Glutamatergic neuron (in vitro differentiated cells): ENCODE data around the gene RPL37A. TPM values are rescaled to one million over a fixed set of nuclear protein-coding genes. Genes with fewer than 3 reads are reported as not detected.
A peak's percentile ranks its signal among the peaks of the same experiment; 100 is the strongest.
"Not testable (repeated sequence)": the region's sequence is repeated elsewhere in the genome, so short reads cannot be mapped to it uniquely, and the experiment has no call there.

Experiments
- DNase-seq: peaks from one replicate; pipeline ENCODE4 v3.0.0; 2022
- H3K27ac Mint-ChIP-seq: one replicate; pipeline ENCODE4 v1.8.0; 2020; ENCODE audit warnings: mild to moderate bottlenecking, mixed read lengths, inconsistent platforms; ENCODE audit not compliant: unreplicated experiment
- H3K27me3 Mint-ChIP-seq: one replicate; pipeline ENCODE4 v1.8.0; 2020; ENCODE audit warnings: mild to moderate bottlenecking, moderate library complexity, mixed read lengths, inconsistent platforms; ENCODE audit not compliant: unreplicated experiment
- H3K36me3 Mint-ChIP-seq: one replicate; pipeline ENCODE4 v1.8.0; 2020; ENCODE audit warnings: mild to moderate bottlenecking, mixed read lengths, inconsistent platforms; ENCODE audit not compliant: unreplicated experiment
- H3K4me1 Mint-ChIP-seq: one replicate; pipeline ENCODE4 v1.8.0; 2020; ENCODE audit warnings: mild to moderate bottlenecking, low read depth, mixed read lengths, inconsistent platforms; ENCODE audit not compliant: unreplicated experiment
- H3K4me3 Mint-ChIP-seq: one replicate; pipeline ENCODE4 v1.8.0; 2020; ENCODE audit warnings: mild to moderate bottlenecking, mixed read lengths, inconsistent platforms; ENCODE audit not compliant: unreplicated experiment
- H3K9me3 Mint-ChIP-seq: one replicate; pipeline ENCODE4 v1.8.0; 2020; ENCODE audit warnings: mild to moderate bottlenecking, moderate library complexity, mixed read lengths, inconsistent platforms; ENCODE audit not compliant: unreplicated experiment
- CTCF ChIP-seq: fragments of 200-600 bp; sonication (generic); IDR thresholded peaks from one replicate; pipeline ENCODE4 v1.5.0; 2021; ENCODE audit not compliant: partially characterized antibody, unreplicated experiment
- total RNA-seq: library from RNA; stranded (reverse); fragmentation: NEBNext Ultra II Directional; extraction: Animal tissue kit (Norgen Biotek cat#: 25700); gene quantifications from one replicate; pipeline ENCODE4 v1.2.1, GENCODE V29; 2021; ENCODE audit not compliant: unreplicated experiment

RPL37A gene
- total RNA-seq, 1 donor from 2014 or later: 1,757 TPM

GRCh38 chr2:216516730-216517350 lies 18.2 kb downstream of the RPL37A start:
- no peaks in the 10 kb centered on the region for H3K4me1 Mint-ChIP-seq

GRCh38 chr2:216517447-216518225 lies 19.0 kb downstream of the RPL37A start:
- DNase-seq: no peak
- Mint-ChIP-seq H3K9me3 (no peaks in the 10 kb centered on the region), H3K4me1 (no peaks in the 10 kb centered on the region), H3K4me3 (no peak overlapping the region), H3K27me3 (peaks cover 3% of the 10 kb centered on the region), H3K27ac (no peak overlapping the region), H3K36me3 (no peaks in the 10 kb centered on the region)
- no peak for TF ChIP-seq CTCF

More at GRCh38 chr2:216516730-216517350, 18.2 kb downstream of the RPL37A start:
- no peak overlapping the region for H3K4me3 Mint-ChIP-seq
- no peak for DNase-seq
- peak; percentile 77 for TF ChIP-seq CTCF
- H3K9me3 Mint-ChIP-seq: no peaks in the 10 kb centered on the region
- no peaks in the 10 kb centered on the region for H3K36me3 Mint-ChIP-seq
- peak overlapping the region; percentile 62 for H3K27ac Mint-ChIP-seq
- peaks cover 3% of the 10 kb centered on the region for H3K27me3 Mint-ChIP-seq

- H3K4me1 Mint-ChIP-seq, H3K4me3 Mint-ChIP-seq, DNase-seq, H3K9me3 Mint-ChIP-seq, H3K27ac Mint-ChIP-seq, H3K36me3 Mint-ChIP-seq, H3K27me3 Mint-ChIP-seq: not testable (repeated sequence)
Measured at GRCh38 chr2:216518566-216519119, 20.0 kb downstream of the RPL37A start.

GRCh38 chr2:216519154-216519762 lies 20.6 kb downstream of the RPL37A start:
- TF ChIP-seq CTCF: peak; percentile 80
- peaks cover 3% of the 10 kb centered on the region for H3K27me3 Mint-ChIP-seq
- no peaks in the 10 kb centered on the region for H3K9me3 Mint-ChIP-seq
- peaks cover 2% of the 10 kb centered on the region for H3K36me3 Mint-ChIP-seq
- H3K4me1 Mint-ChIP-seq: no peaks in the 10 kb centered on the region
- H3K4me3 Mint-ChIP-seq: no peak overlapping the region
- peak; percentile 49 for DNase-seq
- H3K27ac Mint-ChIP-seq: no peak overlapping the region

GRCh38 chr2:216520112-216520511 lies 21.5 kb downstream of the RPL37A start:
- Mint-ChIP-seq H3K27me3 (peaks cover 3% of the 10 kb centered on the region), H3K9me3 (no peaks in the 10 kb centered on the region), H3K27ac (no peak overlapping the region), H3K4me1 (no peaks in the 10 kb centered on the region), H3K36me3 (peaks cover 5% of the 10 kb centered on the region), H3K4me3 (no peak overlapping the region)
- TF ChIP-seq CTCF: no peak
- DNase-seq: no peak
